Mucosa of descending colon (tissue), 3 donors: ENCODE results near the gene AKR1C1. TPM values are rescaled to one million over a fixed set of nuclear protein-coding genes. Genes with fewer than 3 reads are reported as not detected.
"Not testable (repeated sequence)": the region's sequence is repeated elsewhere in the genome, so short reads cannot be mapped to it uniquely, and the experiment has no call there.

Experiments used
- ATAC-seq: fragments of 200-7000 bp; cut with Tn5 transposase; one replicate; pipeline ENCODE4 v1.9.1; 2020; ENCODE audit warnings: mild to moderate bottlenecking, moderate library complexity
- DNase-seq, 3 donors: peaks; one replicate each; pipeline ENCODE4 v3.0.0-alpha.2; 2020
- H3K36me3 ChIP-seq: fragments of 200-600 bp; one replicate; pipeline ENCODE4 v1.8.0; 2021; ENCODE audit warnings: low read depth, mild to moderate bottlenecking
- H3K4me1 ChIP-seq: fragments of 200-600 bp; one replicate; pipeline ENCODE4 v1.8.0; 2021; ENCODE audit warnings: low read depth, mild to moderate bottlenecking
- H3K4me3 ChIP-seq: fragments of 200-600 bp; one replicate; pipeline ENCODE4 v1.8.0; 2021; ENCODE audit warnings: mild to moderate bottlenecking
- H3K9me3 ChIP-seq: fragments of 200-600 bp; one replicate; pipeline ENCODE4 v1.8.0; 2021; ENCODE audit warnings: mild to moderate bottlenecking
- intact Hi-C, 2 donors: fragments of 100-400 bp; cut with DNase I in 1 of 2; cut with micrococcal nuclease in 1 of 2; formaldehyde crosslinking; loops; one replicate each; pipeline versions ENCODE4 v1.11.0 to v1.11.1; 2022; cut with DNase I, micrococcal nuclease
- total RNA-seq, 3 donors: library from RNA; stranded (reverse); fragmentation: NEBNext Ultra II Directional in 2 of 3; extraction: Animal tissue kit (Norgen Biotek cat#: 25700) in 2 of 3; gene quantifications; one replicate each; pipeline versions ENCODE4 v1.2.1 to v1.2.4, GENCODE V29; 2021 to 2023
- TF ChIP-seq, protein P1 (sequence below): fragments of 200-600 bp; IDR thresholded peaks from one replicate; pipeline ENCODE4 v1.8.0; 2022; ENCODE audit warnings: antibody characterized with exemption, mild to moderate bottlenecking
- donor health status: DM: no; HTN: no; CAD: no; lungs with moderate emphysema.
- donor health status: DM: no; HTN: no; CAD: no.
- donor health status: DM: no; HTN: yes; CAD: no.

The AKR1C1 gene
- total RNA-seq, 3 donors from 2014 or later, result 28.4 to 66.9 (median 38.3) TPM

DNA sequence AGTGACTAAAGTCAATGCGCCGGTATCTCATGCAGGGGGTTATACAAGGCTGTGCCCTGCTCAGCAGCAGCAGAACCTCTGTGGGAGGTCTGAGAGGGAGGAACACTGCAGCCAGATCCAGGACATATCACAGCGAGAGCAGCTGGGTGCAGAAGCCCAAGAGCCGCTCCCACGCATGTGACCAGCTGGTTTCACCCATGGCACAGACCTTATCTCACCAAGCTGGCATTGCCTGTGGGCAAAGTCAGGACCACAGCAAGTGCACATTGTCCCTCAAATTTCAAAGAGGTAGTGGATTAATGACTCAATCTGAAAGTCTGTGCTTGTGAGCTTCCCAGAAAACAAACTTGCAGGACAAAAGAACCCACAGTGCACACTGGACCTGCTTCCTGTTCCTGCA, 31.6 kb upstream of the AKR1C1 start:
- peak; percentile 51 for ATAC-seq
- TF ChIP-seq, protein P1, sequence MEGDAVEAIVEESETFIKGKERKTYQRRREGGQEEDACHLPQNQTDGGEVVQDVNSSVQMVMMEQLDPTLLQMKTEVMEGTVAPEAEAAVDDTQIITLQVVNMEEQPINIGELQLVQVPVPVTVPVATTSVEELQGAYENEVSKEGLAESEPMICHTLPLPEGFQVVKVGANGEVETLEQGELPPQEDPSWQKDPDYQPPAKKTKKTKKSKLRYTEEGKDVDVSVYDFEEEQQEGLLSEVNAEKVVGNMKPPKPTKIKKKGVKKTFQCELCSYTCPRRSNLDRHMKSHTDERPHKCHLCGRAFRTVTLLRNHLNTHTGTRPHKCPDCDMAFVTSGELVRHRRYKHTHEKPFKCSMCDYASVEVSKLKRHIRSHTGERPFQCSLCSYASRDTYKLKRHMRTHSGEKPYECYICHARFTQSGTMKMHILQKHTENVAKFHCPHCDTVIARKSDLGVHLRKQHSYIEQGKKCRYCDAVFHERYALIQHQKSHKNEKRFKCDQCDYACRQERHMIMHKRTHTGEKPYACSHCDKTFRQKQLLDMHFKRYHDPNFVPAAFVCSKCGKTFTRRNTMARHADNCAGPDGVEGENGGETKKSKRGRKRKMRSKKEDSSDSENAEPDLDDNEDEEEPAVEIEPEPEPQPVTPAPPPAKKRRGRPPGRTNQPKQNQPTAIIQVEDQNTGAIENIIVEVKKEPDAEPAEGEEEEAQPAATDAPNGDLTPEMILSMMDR, result no peak
- Histone ChIP-seq H3K9me3 (peaks cover 3% of the 10 kb centered on the region), H3K36me3 (no peaks in the 10 kb centered on the region), H3K4me1 (peaks cover 4% of the 10 kb centered on the region), H3K4me3 (no peak overlapping the region)
- intact Hi-C loops, result no loop called here
- DNase-seq, result no peak

DNA sequence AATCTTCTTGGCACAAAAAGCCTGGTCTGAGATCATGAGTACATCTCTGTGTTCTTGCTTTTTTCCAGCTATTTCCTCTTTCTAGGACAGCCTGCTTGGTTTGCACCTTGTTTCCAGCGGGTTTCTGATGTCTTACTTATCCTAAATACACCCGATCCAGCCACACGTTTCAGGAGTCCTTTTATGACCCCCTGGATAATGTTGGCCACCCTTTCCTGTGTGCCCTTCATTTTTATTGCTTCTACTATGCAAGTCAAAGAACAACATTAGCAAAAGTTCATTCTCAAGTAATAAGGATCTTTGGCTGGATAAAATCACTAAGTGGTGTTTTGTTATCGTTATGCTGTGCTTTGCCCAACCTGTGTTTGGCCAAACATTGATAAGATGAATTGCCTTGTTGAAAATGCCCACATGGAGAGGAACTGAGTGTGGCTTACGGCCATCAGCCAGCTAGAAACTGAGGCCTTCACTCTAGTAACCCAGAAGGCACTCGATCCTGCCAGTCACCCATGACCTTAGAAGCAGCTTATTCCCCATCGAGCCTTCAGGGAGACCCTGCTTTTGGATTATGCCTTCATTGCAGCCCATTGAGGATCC, 28.7 kb upstream of the AKR1C1 start:
- H3K36me3 ChIP-seq, result no peaks in the 10 kb centered on the region
- TF ChIP-seq, protein P1, result no peak
- ATAC-seq, result peak; percentile 69
- H3K9me3 ChIP-seq, result no peaks in the 10 kb centered on the region
- intact Hi-C loops, result no loop called here
- no peak overlapping the region for H3K4me3 ChIP-seq
- DNase-seq, result no peak
- peaks cover 4% of the 10 kb centered on the region for H3K4me1 ChIP-seq

DNA sequence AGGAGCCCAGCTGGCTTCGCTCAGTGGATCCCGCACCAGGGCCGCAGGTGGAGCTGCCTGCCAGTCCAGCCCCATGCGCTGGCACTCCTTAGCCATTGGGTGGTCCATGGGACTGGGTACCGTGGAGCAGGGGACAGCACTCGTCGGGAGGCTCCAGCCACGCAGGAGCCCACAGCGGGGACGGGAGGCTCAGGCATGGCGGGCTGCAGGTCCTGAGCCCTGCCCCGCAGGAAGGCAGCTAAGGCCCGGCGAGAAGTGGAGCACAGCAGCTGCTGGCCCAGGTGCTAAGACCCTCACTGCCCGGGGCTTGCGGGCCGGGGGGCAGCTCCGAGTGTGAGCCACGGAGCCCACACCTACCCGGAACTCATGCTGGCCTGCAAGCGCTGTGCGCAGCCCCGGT, 25.9 kb upstream of the AKR1C1 start:
- ATAC-seq, result no peak
- TF ChIP-seq, protein P1, result no peak

DNA sequence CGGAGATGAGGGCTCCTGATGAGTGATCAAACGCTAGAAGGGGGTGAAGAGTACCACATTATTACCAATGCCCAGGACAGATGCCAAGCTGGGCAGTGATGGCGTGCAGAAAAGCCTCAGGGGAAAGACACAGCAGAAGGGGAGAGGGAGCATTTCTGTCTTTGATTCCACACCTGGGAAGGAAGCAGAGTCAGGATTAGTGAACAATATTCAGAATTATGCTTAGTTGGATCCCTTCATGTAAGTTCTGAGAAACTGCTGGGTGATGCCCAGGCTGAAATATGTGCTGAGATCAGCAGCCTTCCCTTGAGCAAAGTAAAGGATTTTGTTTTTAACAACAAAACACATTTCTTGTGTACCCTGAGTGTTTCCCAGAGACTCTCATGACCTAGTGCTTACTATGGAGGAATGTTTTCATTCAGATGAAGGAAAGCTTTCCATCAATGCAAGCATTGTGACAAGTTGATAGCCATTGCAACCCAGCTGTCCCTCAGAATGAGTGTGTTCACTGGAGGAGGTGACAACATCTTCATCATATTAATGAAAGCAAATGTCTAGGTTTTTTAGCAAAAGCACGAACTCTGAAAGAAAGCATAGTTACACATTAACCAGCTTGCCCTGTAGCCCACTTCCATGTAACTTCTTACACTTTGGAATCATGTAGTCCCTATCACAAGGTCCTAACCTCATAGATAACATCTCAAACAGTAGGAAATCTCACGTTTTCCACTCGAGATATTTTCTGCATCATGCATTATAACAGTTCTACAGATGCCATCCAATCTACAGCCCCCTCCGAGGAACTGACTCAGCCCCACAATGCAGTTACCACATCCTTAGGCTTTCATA, 23.8 kb upstream of the AKR1C1 start:
- H3K4me1 ChIP-seq, result peaks cover 4% of the 10 kb centered on the region
- no peak for ATAC-seq

More for the DNA sequence above, 25.9 kb upstream of the AKR1C1 start:
- DNase-seq, result no peak
- Histone ChIP-seq H3K9me3 (no peaks in the 10 kb centered on the region), H3K36me3 (no peaks in the 10 kb centered on the region), H3K4me3 (no peak overlapping the region), H3K4me1 (peaks cover 4% of the 10 kb centered on the region)
- intact Hi-C loops, result no loop called here

DNA sequence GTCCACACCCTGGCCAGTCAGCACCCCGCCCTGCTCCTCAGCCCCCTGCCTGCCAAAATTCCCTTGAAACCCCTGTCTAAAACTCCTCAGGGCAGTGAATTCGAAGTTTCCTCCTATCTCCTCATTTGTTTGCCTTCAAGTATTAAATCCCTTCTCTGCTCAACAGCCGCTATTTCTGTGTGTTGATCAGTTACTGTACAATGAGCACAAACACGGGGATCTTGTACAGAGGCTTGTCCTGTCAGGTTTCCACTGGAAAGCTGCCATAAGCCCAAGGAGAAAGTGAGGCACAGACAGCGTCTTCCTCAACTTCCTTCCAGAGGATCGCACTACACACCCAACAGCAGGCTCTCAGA, 23.2 kb upstream of the AKR1C1 start:
- intact Hi-C loops, H3K4me1 ChIP-seq, DNase-seq, H3K9me3 ChIP-seq, H3K4me3 ChIP-seq, H3K36me3 ChIP-seq, ATAC-seq: not testable (repeated sequence)

More for the DNA sequence above, 23.8 kb upstream of the AKR1C1 start:
- intact Hi-C loops, result no loop called here
- Histone ChIP-seq H3K4me3 (no peak overlapping the region), H3K9me3 (no peaks in the 10 kb centered on the region), H3K36me3 (no peaks in the 10 kb centered on the region)
- TF ChIP-seq, protein P1, result no peak
- DNase-seq, result no peak

DNA sequence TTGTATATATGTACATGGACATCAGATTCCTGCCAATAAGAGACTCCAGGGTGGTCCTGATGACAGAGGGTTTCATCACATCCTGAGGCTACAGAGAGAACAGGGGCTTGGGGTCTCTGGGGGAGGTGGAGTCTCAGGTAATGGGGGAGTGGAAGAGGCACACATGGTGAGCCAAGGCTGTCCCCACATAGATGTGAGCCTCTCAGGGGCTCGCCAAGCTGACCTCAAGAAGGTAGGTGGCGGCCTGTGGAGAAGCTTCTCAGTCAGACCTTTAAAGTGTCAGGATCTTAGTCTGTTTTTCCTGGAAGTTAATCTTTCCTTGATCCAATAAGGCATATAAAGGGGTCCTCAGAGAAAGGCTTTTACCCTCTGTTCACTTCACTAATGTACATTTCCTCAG, 22.3 kb upstream of the AKR1C1 start:
- not testable (repeated sequence) for ATAC-seq, H3K4me1 ChIP-seq

More for the DNA sequence above, 22.3 kb upstream of the AKR1C1 start:
- H3K36me3 ChIP-seq, H3K4me3 ChIP-seq, H3K9me3 ChIP-seq, DNase-seq, intact Hi-C loops: not testable (repeated sequence)
